ENCODE data around the gene GSN.

DNA sequence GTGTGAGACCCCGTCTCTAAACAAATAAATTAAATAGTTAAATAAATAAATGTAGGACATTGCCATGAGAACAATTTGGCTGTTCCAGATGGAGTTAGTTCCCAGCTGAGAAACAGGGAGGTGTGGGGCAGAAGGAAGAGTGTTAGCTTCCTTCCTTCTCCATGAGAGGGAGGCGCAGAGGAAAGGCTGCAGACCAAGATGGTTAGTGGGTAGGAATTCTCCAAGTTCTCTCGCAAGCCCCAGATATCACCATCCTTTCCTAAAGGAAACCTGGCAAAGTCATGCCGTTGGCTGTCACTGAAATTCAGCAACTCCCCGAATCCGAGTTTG, 33.2 kb upstream of the GSN start:
- TF ChIP-seq POLR2A (IDR thresholded peaks at IDR 0.05) (no peak), CTCF (IDR thresholded peaks at IDR 0.05) (no peak)

Data from adrenal gland (tissue), 5 donors.